Erythroblast (primary cell): ENCODE results near the gene STUB1.

Experiments used
- GATA1 ChIP-seq: IDR thresholded peaks from 2 replicates; pipeline ENCODE4 v1.6.1; 2011; ENCODE audit warnings: low read depth, mild to moderate bottlenecking, control low read depth, low read length, moderate library complexity
- POLR2A ChIP-seq: IDR thresholded peaks from 2 replicates; pipeline ENCODE4 v1.6.1; 2011; ENCODE audit warnings: mild to moderate bottlenecking, low read length

DNA sequence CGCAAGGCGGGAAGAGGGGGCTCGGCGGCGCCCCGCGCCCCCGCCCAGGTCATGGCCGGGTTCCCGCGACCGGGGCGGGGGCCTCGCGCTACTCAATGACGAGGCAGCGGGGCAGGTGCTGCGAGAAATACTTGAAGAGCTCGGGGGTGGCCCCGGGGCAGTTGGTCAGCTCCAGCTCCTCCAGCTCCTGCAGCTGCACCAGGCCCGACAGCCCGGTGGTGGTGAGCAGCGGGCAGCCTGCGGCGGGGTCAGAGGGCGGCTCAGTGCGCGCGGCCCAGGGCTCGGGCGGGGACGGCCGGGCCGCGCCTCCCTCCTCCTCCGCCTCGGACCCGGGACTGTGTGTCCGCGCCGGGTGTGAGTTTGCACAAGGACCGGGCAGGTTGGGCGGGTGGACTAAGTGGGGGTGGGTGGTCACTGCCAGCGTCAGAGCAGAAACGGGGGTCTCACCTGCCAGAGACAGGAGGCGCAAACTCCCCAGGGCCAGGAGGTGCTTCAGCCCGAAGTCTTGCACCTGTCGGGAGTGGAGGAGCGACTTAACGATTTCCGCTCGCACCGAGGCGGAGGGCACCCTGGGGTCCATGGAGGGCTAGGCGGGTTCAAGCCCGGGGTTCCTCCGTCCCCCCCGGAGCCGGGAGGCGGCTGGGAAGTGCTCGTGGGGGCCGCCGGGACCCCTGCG lies 14.1 kb downstream of the STUB1 start:
- TF ChIP-seq POLR2A (no peak), GATA1 (no peak)
